HG02840 (cell line): ENCODE results near the gene ZNF43.
"Not testable (repeated sequence)": the region's sequence is repeated elsewhere in the genome, so short reads cannot be mapped to it uniquely, and the experiment has no call there.

Experiments
- ATAC-seq: cut with Tn5 transposase; IDR thresholded peaks from one replicate; pipeline ENCODE4 v1.9.1; 2021; ENCODE audit warnings: mild to moderate bottlenecking, moderate library complexity, moderate number of reproducible peaks; ENCODE audit not compliant: unreplicated experiment, low FRiP score

Gene ZNF43

GRCh38 chr19:21835810-21836444 lies at the start of gene ZNF43:
Gene ZNF43, minus strand, starts transcription at chr19:21836182. Its CDS starts 144 bp downstream, at chr19:21836038.
- peak; percentile 95 for ATAC-seq

- not testable (repeated sequence) for ATAC-seq
Measured at GRCh38 chr19:21885516-21885915, 49.5 kb upstream of the ZNF43 start.

GRCh38 chr19:21884786-21885185 lies 48.8 kb upstream of the ZNF43 start:
- ATAC-seq: not testable (repeated sequence)

- no peak for ATAC-seq
Measured at GRCh38 chr19:21883516-21883915, 47.5 kb upstream of the ZNF43 start.

GRCh38 chr19:21880761-21881160 lies 44.8 kb upstream of the ZNF43 start:
- ATAC-seq: not testable (repeated sequence)

GRCh38 chr19:21878646-21879045 lies 42.7 kb upstream of the ZNF43 start:
- no peak for ATAC-seq

GRCh38 chr19:21877976-21878375 lies 42.0 kb upstream of the ZNF43 start:
- ATAC-seq: no peak

- ATAC-seq: not testable (repeated sequence)
Measured at GRCh38 chr19:21876608-21877007, 40.6 kb upstream of the ZNF43 start.

- no peak for ATAC-seq
Measured at GRCh38 chr19:21856773-21857514, 21.0 kb upstream of the ZNF43 start.

GRCh38 chr19:21851596-21852345 lies 15.8 kb upstream of the ZNF43 start:
- peak; percentile 90 for ATAC-seq

- no peak for ATAC-seq
Measured at GRCh38 chr19:21850656-21851255, 14.8 kb upstream of the ZNF43 start.

- no peak for ATAC-seq
Measured at GRCh38 chr19:21848706-21849105, 12.7 kb upstream of the ZNF43 start.

GRCh38 chr19:21843081-21843480 lies 7.1 kb upstream of the ZNF43 start:
- ATAC-seq: no peak

- no peak for ATAC-seq
Measured at GRCh38 chr19:21841488-21842097, 5.6 kb upstream of the ZNF43 start.

- ATAC-seq: no peak
Measured at GRCh38 chr19:21841081-21841480, 5.1 kb upstream of the ZNF43 start.

GRCh38 chr19:21839976-21840375 lies 4.0 kb upstream of the ZNF43 start:
- no peak for ATAC-seq

GRCh38 chr19:21838646-21839045 lies 2.7 kb upstream of the ZNF43 start:
- no peak for ATAC-seq

GRCh38 chr19:21835429-21835809 lies 563 bp downstream of the ZNF43 start:
- no peak for ATAC-seq

- ATAC-seq: no peak
Measured at GRCh38 chr19:21833733-21834132, 2.2 kb downstream of the ZNF43 start.

- ATAC-seq: no peak
Measured at GRCh38 chr19:21824679-21825078, 11.3 kb downstream of the ZNF43 start.

GRCh38 chr19:21823224-21823623 lies 12.8 kb downstream of the ZNF43 start:
- no peak for ATAC-seq
